Activated CD4-positive, alpha-beta T cell treated with anti-CD3 and anti-CD28 coated beads, Interleukin-2, amount 50 U/mL, for 24 hours (primary cell): ENCODE measurements around the gene ACACB.

Experiments
- DNase-seq, 2 donors: peaks; one replicate each; pipeline ENCODE4 v3.0.0-alpha.2; 2020; ENCODE audit warnings: low read depth in 1 of 2, low spot score in 1 of 2

Gene ACACB

GRCh38 chr12:109209082-109209481 lies 92.7 kb downstream of the ACACB start:
- no peak for DNase-seq

- DNase-seq, result no peak
Measured at GRCh38 chr12:109212460-109213115, 96.2 kb downstream of the ACACB start.

GRCh38 chr12:109214131-109214530 lies 97.7 kb downstream of the ACACB start:
- no peak for DNase-seq

- no peak for DNase-seq
Measured at GRCh38 chr12:109218996-109219395, 102.6 kb downstream of the ACACB start.

GRCh38 chr12:109219938-109220337 lies 103.6 kb downstream of the ACACB start:
- no peak for DNase-seq

- no peak for DNase-seq
Measured at GRCh38 chr12:109221277-109221931, 105.0 kb downstream of the ACACB start.

- DNase-seq, result no peak
Measured at GRCh38 chr12:109222062-109222461, 105.7 kb downstream of the ACACB start.

- no peak for DNase-seq
Measured at GRCh38 chr12:109222496-109222895, 106.1 kb downstream of the ACACB start.

- no peak for DNase-seq
Measured at GRCh38 chr12:109223211-109223610, 106.8 kb downstream of the ACACB start.

GRCh38 chr12:109223868-109224267 lies 107.5 kb downstream of the ACACB start:
- DNase-seq, result no peak

GRCh38 chr12:109228664-109229063 lies 112.3 kb downstream of the ACACB start:
- no peak for DNase-seq

- no peak for DNase-seq
Measured at GRCh38 chr12:109230193-109230592, 113.8 kb downstream of the ACACB start.

- no peak for DNase-seq
Measured at GRCh38 chr12:109232731-109233130, 116.3 kb downstream of the ACACB start.

GRCh38 chr12:109234012-109234411 lies 117.6 kb downstream of the ACACB start:
- no peak for DNase-seq

- no peak for DNase-seq
Measured at GRCh38 chr12:109236257-109236656, 119.9 kb downstream of the ACACB start.

- no peak for DNase-seq
Measured at GRCh38 chr12:109239179-109239578, 122.8 kb downstream of the ACACB start.

GRCh38 chr12:109239691-109240090 lies 123.3 kb downstream of the ACACB start:
- no peak for DNase-seq

GRCh38 chr12:109240365-109240764 lies 124.0 kb downstream of the ACACB start:
- no peak for DNase-seq

- no peak for DNase-seq
Measured at GRCh38 chr12:109241936-109242335, 125.5 kb downstream of the ACACB start.

- no peak for DNase-seq
Measured at GRCh38 chr12:109244073-109244472, 127.7 kb downstream of the ACACB start.

- no peak for DNase-seq
Measured at GRCh38 chr12:109246221-109246620, 129.8 kb downstream of the ACACB start.

GRCh38 chr12:109247831-109248654 lies 131.7 kb downstream of the ACACB start:
- no peak for DNase-seq
